GM12878 (cell line): ENCODE data around the gene TCP1.

ENCODE experiments used
- BRCA1 ChIP-seq: IDR thresholded peaks from 2 replicates; pipeline ENCODE4 v1.6.1; 2011; ENCODE audit warnings: low read depth, low read length, improper control_type of control experiment
- CEBPB ChIP-seq, 2 experiments: fragments of 150-350 bp in 1 of 2; IDR thresholded peaks; 2 replicates each; pipeline ENCODE4 v1.6.1; 2012 to 2014; ENCODE audit warnings: low read depth in 2 of 2, low read length in 2 of 2, borderline replicate concordance in 1 of 2, inconsistent platforms in 1 of 2
- CHD1 ChIP-seq: IDR thresholded peaks from 2 replicates; pipeline ENCODE4 v1.6.1; 2012; ENCODE audit warnings: low read depth, low read length, improper control_type of control experiment
- CHD2 ChIP-seq: IDR thresholded peaks from 2 replicates; pipeline ENCODE4 v1.6.1; 2011; ENCODE audit warnings: low read depth, low read length, improper control_type of control experiment, borderline replicate concordance
- ETV6 ChIP-seq, 2 experiments: fragments of 450-650 bp in 1 of 2; IDR thresholded peaks in 1 of 2; conservative IDR thresholded peaks in 1 of 2; 2 replicates each; pipeline ENCODE4 v1.6.1; 2014; ENCODE audit warnings: antibody characterized with exemption in 1 of 2, borderline replicate concordance in 1 of 2, low read depth in 1 of 2, mild to moderate bottlenecking in 1 of 2, moderate library complexity in 1 of 2
- EZH2 ChIP-seq: IDR thresholded peaks from 2 replicates; pipeline ENCODE4 v1.6.1; 2012; ENCODE audit warnings: low read depth, mild to moderate bottlenecking, control low read depth, inconsistent platforms, low read length, borderline replicate concordance; ENCODE audit not compliant: control insufficient read depth
- GABPA ChIP-seq: IDR thresholded peaks from 2 replicates; pipeline ENCODE4 v1.6.1; 2014; ENCODE audit warnings: antibody characterized with exemption, low read depth, mild to moderate bottlenecking, inconsistent platforms
- SIN3A ChIP-seq: IDR thresholded peaks from 2 replicates; pipeline ENCODE4 v1.6.1; 2012; ENCODE audit warnings: low read depth, low read length, improper control_type of control experiment
- TCF7 ChIP-seq: IDR thresholded peaks from 2 replicates; pipeline ENCODE4 v1.6.1; 2014; ENCODE audit warnings: antibody characterized with exemption, borderline replicate concordance
- ZNF622 ChIP-seq: fragments of 450-650 bp; IDR thresholded peaks from 2 replicates; pipeline ENCODE4 v1.6.1; 2017; ENCODE audit warnings: mild to moderate bottlenecking, inconsistent platforms
- TF ChIP-seq, protein P1 (sequence below): IDR thresholded peaks from 2 replicates; pipeline ENCODE4 v1.6.1; 2012; ENCODE audit warnings: low read depth, low read length, improper control_type of control experiment
- TF ChIP-seq, protein P2 (sequence below): IDR thresholded peaks from 2 replicates; pipeline ENCODE4 v1.6.1; 2012; ENCODE audit warnings: low read depth, low read length, improper control_type of control experiment
- TF ChIP-seq, protein P3 (sequence below): IDR thresholded peaks from 2 replicates; pipeline ENCODE4 v1.6.1; 2011; ENCODE audit warnings: borderline replicate concordance, low read depth, mild to moderate bottlenecking, moderate library complexity, mixed read lengths, low read length; ENCODE audit not compliant: insufficient read depth; ENCODE audit errors: extremely low read length
- TF ChIP-seq, protein P4 (sequence below): IDR thresholded peaks from 2 replicates; pipeline ENCODE4 v1.6.1; 2012; ENCODE audit warnings: mild to moderate bottlenecking, low read depth, low read length

DNA sequence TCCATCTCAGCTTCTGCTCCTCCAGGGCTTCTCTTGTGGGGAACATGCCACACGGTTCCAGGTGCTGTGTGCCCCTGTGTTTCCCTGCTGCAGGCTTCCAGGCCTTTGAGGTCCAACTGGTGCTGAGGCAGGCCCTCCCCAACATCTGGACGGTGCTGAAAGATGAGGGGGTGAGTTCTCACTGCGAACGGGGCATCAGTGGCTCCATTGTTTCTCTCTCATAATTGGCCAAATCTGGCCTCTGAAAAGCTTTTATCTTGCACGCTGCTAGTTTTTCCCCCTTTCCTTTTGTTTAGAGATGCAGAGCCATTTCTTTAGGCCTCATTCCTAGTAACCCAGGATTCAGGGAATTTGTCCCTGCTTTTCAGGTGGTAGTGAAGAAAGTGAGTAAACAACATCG is 19.2 kb upstream of the TCP1 start:
- TF ChIP-seq SIN3A, result no peak
- no peak for TF ChIP-seq CEBPB (IDR thresholded peaks at IDR 0.05; ENCODE audit: borderline replicate concordance in 1 of 2, low read depth in 2 of 2, low read length in 2 of 2)
- no peak for TF ChIP-seq ZNF622
- TF ChIP-seq, protein P1, sequence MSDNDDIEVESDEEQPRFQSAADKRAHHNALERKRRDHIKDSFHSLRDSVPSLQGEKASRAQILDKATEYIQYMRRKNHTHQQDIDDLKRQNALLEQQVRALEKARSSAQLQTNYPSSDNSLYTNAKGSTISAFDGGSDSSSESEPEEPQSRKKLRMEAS, result no peak
- TF ChIP-seq, protein P2, sequence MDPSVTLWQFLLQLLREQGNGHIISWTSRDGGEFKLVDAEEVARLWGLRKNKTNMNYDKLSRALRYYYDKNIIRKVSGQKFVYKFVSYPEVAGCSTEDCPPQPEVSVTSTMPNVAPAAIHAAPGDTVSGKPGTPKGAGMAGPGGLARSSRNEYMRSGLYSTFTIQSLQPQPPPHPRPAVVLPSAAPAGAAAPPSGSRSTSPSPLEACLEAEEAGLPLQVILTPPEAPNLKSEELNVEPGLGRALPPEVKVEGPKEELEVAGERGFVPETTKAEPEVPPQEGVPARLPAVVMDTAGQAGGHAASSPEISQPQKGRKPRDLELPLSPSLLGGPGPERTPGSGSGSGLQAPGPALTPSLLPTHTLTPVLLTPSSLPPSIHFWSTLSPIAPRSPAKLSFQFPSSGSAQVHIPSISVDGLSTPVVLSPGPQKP, result no peak
- no peak for TF ChIP-seq TCF7
- no peak for TF ChIP-seq BRCA1
- TF ChIP-seq, protein P3, sequence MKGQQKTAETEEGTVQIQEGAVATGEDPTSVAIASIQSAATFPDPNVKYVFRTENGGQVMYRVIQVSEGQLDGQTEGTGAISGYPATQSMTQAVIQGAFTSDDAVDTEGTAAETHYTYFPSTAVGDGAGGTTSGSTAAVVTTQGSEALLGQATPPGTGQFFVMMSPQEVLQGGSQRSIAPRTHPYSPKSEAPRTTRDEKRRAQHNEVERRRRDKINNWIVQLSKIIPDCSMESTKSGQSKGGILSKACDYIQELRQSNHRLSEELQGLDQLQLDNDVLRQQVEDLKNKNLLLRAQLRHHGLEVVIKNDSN, result no peak
- TF ChIP-seq GABPA, result no peak
- no peak for TF ChIP-seq EZH2
- no peak for TF ChIP-seq CHD2
- TF ChIP-seq ETV6 (conservative IDR thresholded peaks at IDR 0.05 in 1 of 2, IDR thresholded peaks at IDR 0.05 in 1 of 2; ENCODE audit: borderline replicate concordance in 1 of 2, low read depth in 1 of 2), result no peak
- TF ChIP-seq CHD1, result no peak
- TF ChIP-seq, protein P4, sequence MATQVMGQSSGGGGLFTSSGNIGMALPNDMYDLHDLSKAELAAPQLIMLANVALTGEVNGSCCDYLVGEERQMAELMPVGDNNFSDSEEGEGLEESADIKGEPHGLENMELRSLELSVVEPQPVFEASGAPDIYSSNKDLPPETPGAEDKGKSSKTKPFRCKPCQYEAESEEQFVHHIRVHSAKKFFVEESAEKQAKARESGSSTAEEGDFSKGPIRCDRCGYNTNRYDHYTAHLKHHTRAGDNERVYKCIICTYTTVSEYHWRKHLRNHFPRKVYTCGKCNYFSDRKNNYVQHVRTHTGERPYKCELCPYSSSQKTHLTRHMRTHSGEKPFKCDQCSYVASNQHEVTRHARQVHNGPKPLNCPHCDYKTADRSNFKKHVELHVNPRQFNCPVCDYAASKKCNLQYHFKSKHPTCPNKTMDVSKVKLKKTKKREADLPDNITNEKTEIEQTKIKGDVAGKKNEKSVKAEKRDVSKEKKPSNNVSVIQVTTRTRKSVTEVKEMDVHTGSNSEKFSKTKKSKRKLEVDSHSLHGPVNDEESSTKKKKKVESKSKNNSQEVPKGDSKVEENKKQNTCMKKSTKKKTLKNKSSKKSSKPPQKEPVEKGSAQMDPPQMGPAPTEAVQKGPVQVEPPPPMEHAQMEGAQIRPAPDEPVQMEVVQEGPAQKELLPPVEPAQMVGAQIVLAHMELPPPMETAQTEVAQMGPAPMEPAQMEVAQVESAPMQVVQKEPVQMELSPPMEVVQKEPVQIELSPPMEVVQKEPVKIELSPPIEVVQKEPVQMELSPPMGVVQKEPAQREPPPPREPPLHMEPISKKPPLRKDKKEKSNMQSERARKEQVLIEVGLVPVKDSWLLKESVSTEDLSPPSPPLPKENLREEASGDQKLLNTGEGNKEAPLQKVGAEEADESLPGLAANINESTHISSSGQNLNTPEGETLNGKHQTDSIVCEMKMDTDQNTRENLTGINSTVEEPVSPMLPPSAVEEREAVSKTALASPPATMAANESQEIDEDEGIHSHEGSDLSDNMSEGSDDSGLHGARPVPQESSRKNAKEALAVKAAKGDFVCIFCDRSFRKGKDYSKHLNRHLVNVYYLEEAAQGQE, result no peak
